ENCODE results near the gene MAML2.

The MAML2 gene

GRCh38 chr11:96103102-96103501, 239.9 kb downstream of the MAML2 start:
- Histone ChIP-seq H3K9me3 (ENCODE audit: insufficient read depth, low read depth, low read length) (no peaks in the 10 kb centered on the region), H3K27ac (ENCODE audit: low read depth, low read length) (no peak overlapping the region), H3K36me3 (ENCODE audit: insufficient read depth, low read length) (no peaks in the 10 kb centered on the region), H3K4me3 (ENCODE audit: low read length) (no peak overlapping the region), H3K27me3 (ENCODE audit: insufficient read depth, low read length) (no peaks in the 10 kb centered on the region), H3K4me1 (ENCODE audit: insufficient read depth, low read length) (peaks cover 9% of the 10 kb centered on the region; the same call in 1 of the 2 replicates), H3K9ac (ENCODE audit: low read depth, low read length) (no peak overlapping the region)
- WGBS = 94% methylated on average over 1 of the region's 1 CpG

DNA sequence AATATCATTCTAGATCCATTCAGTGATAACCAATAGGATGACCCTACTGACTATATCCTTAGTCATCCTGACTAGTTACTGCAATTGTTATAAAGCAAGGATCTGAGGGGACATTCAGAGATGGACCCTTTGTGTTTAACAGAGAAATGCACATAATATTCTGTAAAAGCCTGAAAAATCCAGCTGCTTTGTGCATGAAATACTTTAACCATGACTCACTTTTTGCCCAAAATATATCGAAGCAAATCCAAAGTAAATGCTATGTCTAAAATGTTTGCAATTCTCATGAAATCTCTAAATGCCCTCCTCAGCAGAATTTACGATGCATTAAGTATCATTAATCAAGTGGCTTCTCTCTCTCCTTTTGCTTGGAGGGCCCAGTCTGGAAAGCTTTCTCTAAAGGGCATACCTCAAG, 240.3 kb downstream of the MAML2 start:
- no peaks in the 10 kb centered on the region for H3K9me3 ChIP-seq (ENCODE audit: insufficient read depth, low read depth, low read length)
- H3K27me3 ChIP-seq (ENCODE audit: insufficient read depth, low read length) = no peaks in the 10 kb centered on the region
- H3K4me3 ChIP-seq (ENCODE audit: low read length) = no peak overlapping the region
- H3K36me3 ChIP-seq (ENCODE audit: insufficient read depth, low read length) = no peaks in the 10 kb centered on the region
- peaks cover 9% of the 10 kb centered on the region; the same call in 1 of the 2 replicates for H3K4me1 ChIP-seq (ENCODE audit: insufficient read depth, low read length)
- H3K9ac ChIP-seq (ENCODE audit: low read depth, low read length) = no peak overlapping the region
- WGBS = 96% methylated on average over 2 of the region's 2 CpGs
- no peak overlapping the region for H3K27ac ChIP-seq (ENCODE audit: low read depth, low read length)

DNA sequence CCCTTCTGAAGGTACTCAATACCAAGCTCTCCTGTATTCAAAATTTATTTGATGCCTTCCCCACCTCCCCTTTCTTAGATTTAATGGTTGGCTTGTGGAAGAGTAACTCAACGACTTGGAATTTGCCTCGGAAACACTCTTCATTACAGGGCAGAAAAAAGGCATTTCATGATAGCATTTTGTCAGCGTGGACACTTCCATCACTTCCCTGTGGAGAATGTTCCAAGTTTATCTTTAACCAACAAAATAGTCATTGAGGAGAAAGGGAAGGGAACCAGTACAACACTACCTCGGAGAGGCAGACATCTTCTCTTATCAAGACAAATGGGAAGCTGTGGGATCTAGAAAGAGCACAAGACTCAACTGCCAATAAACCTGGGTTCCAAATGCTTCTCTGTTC, 241.8 kb downstream of the MAML2 start:
- 95% methylated on average over 4 of the region's 4 CpGs for WGBS
- peaks cover 9% of the 10 kb centered on the region; the same call in 1 of the 2 replicates for H3K4me1 ChIP-seq (ENCODE audit: insufficient read depth, low read length)
- H3K27ac ChIP-seq (ENCODE audit: low read depth, low read length) = no peak overlapping the region
- no peaks in the 10 kb centered on the region for H3K27me3 ChIP-seq (ENCODE audit: insufficient read depth, low read length)
- no peaks in the 10 kb centered on the region for H3K36me3 ChIP-seq (ENCODE audit: insufficient read depth, low read length)
- H3K9ac ChIP-seq (ENCODE audit: low read depth, low read length) = no peak overlapping the region
- H3K9me3 ChIP-seq (ENCODE audit: insufficient read depth, low read depth, low read length) = no peaks in the 10 kb centered on the region
- no peak overlapping the region for H3K4me3 ChIP-seq (ENCODE audit: low read length)

GRCh38 chr11:96098511-96099241, 244.3 kb downstream of the MAML2 start:
- Histone ChIP-seq H3K9me3 (ENCODE audit: insufficient read depth, low read depth, low read length) (no peaks in the 10 kb centered on the region), H3K36me3 (ENCODE audit: insufficient read depth, low read length) (no peaks in the 10 kb centered on the region), H3K9ac (ENCODE audit: low read depth, low read length) (no peak overlapping the region), H3K4me1 (ENCODE audit: insufficient read depth, low read length) (peaks cover 12% of the 10 kb centered on the region), H3K27me3 (ENCODE audit: insufficient read depth, low read length) (no peaks in the 10 kb centered on the region), H3K27ac (ENCODE audit: low read depth, low read length) (no peak overlapping the region), H3K4me3 (ENCODE audit: low read length) (no peak overlapping the region)
- 92% methylated on average over 7 of the region's 7 CpGs for WGBS

DNA sequence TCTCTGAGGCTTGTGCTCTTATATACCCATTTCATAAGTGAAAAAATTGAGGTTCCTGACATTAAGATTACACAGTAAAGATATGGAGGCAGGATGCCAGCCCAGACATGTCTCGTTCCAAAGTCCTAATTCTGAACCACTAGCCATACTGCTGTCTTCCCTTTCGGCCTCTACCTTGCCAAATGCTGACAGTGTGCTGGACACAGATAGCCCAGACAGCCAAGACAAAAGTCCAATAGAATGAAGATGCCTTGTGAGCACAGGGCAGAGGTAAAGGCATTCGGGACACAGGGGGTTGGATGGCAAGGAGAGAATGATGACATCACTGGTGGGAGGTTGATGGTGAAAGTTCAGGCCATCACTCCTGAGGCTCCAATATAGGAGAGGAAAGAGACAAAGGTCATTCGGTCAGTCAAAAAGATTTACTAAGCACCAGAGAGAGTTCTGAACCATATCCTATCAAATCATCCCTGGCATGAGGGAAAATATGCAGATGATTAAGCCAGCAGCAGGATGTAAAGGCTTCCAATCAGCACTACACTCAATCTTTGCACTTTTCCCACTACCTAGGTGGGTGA, 245.1 kb downstream of the MAML2 start:
- WGBS = 94% methylated on average over 4 of the region's 4 CpGs
- Histone ChIP-seq H3K9ac (ENCODE audit: low read depth, low read length) (no peak overlapping the region), H3K27me3 (ENCODE audit: insufficient read depth, low read length) (no peaks in the 10 kb centered on the region)

DNA sequence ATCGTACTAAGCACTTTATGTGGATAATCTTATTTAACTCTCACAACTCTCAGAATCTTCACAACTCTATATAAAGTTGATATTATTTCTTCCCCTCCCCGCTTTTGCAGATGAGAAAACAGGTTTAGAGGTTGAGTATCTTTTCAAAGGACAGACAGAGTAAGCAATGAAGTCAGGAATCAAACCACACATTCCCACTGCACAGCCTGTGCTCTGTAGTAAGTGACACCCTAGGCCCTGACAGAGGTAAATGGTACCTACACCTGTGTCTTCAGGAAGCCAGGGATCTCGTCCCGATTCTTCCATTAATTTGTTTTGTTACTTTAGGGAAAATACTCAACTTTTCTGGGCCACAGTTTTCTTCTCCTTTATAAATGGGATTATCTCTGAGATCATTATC, 246.6 kb downstream of the MAML2 start:
- no peaks in the 10 kb centered on the region for H3K9me3 ChIP-seq (ENCODE audit: insufficient read depth, low read depth, low read length)
- 92% methylated on average over 2 of the region's 4 CpGs for WGBS
- H3K36me3 ChIP-seq (ENCODE audit: insufficient read depth, low read length) = no peaks in the 10 kb centered on the region
- no peak overlapping the region for H3K4me3 ChIP-seq (ENCODE audit: low read length)
- H3K27ac ChIP-seq (ENCODE audit: low read depth, low read length) = no peak overlapping the region
- no peak overlapping the region for H3K9ac ChIP-seq (ENCODE audit: low read depth, low read length)
- H3K4me1 ChIP-seq (ENCODE audit: insufficient read depth, low read length) = peaks cover 12% of the 10 kb centered on the region
- no peaks in the 10 kb centered on the region for H3K27me3 ChIP-seq (ENCODE audit: insufficient read depth, low read length)

More for the DNA sequence above, 245.1 kb downstream of the MAML2 start:
- H3K9me3 ChIP-seq (ENCODE audit: insufficient read depth, low read depth, low read length) = no peaks in the 10 kb centered on the region
- no peak overlapping the region for H3K4me3 ChIP-seq (ENCODE audit: low read length)
- H3K36me3 ChIP-seq (ENCODE audit: insufficient read depth, low read length) = no peaks in the 10 kb centered on the region
- peaks cover 12% of the 10 kb centered on the region for H3K4me1 ChIP-seq (ENCODE audit: insufficient read depth, low read length)
- no peak overlapping the region for H3K27ac ChIP-seq (ENCODE audit: low read depth, low read length)

DNA sequence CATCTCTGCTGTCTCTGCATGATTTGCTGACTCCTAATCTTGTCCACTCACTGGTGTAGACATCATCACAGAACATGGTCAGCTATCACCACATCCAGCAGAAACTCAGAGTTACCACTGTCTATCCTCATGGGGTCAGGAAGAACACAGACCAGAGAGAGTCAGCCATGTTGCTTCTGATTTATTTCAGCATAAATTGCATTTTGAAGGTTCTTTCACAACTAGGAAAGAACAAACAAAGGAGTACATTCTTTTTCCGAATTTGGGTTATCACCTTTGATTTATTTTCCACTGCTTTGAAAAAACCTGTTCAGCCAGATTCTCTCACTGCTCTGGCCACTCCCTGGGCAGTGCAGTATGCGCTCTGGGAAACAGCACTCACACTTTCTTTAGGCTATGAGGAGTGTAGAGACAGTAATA, 247.1 kb downstream of the MAML2 start:
- no peak overlapping the region for H3K27ac ChIP-seq (ENCODE audit: low read depth, low read length)
- no peak overlapping the region for H3K4me3 ChIP-seq (ENCODE audit: low read length)
- H3K9me3 ChIP-seq (ENCODE audit: insufficient read depth, low read depth, low read length) = no peaks in the 10 kb centered on the region
- 94% methylated on average over 2 of the region's 2 CpGs for WGBS
- H3K4me1 ChIP-seq (ENCODE audit: insufficient read depth, low read length) = peaks cover 14% of the 10 kb centered on the region
- H3K36me3 ChIP-seq (ENCODE audit: insufficient read depth, low read length) = no peaks in the 10 kb centered on the region
- no peak overlapping the region for H3K9ac ChIP-seq (ENCODE audit: low read depth, low read length)
- H3K27me3 ChIP-seq (ENCODE audit: insufficient read depth, low read length) = no peaks in the 10 kb centered on the region

- Histone ChIP-seq H3K27me3 (ENCODE audit: insufficient read depth, low read length) (no peaks in the 10 kb centered on the region), H3K4me3 (ENCODE audit: low read length) (no peak overlapping the region), H3K9me3 (ENCODE audit: insufficient read depth, low read depth, low read length) (no peaks in the 10 kb centered on the region), H3K36me3 (ENCODE audit: insufficient read depth, low read length) (no peaks in the 10 kb centered on the region), H3K9ac (ENCODE audit: low read depth, low read length) (no peak overlapping the region), H3K27ac (ENCODE audit: low read depth, low read length) (no peak overlapping the region), H3K4me1 (ENCODE audit: insufficient read depth, low read length) (peaks cover 19% of the 10 kb centered on the region)
- WGBS = 90% methylated on average over 2 of the region's 2 CpGs
Measured at GRCh38 chr11:96094156-96094555, 248.8 kb downstream of the MAML2 start.

DNA sequence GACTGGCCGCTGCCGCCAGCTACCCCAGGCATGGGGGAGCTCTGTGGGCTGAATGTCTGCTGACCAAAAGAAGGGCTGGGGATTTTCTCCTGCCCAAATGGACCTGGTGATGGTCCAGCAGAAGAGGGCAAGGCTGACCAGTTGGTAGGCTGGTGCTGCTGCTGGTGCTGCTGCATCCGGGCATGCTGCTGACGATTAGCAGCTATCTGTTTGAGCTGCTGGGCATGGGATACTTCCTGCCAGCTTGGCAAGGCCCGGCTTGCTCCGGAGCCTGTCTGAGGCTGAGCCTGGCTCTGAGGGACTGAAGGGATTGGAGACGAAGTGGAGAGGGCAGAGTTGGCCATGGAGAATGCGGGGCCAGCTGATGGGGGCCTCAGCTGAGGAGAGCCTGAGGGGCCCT, 250.5 kb downstream of the MAML2 start:
- Histone ChIP-seq H3K27ac (ENCODE audit: low read depth, low read length) (no peak overlapping the region), H3K4me3 (ENCODE audit: low read length) (no peak overlapping the region), H3K9me3 (ENCODE audit: insufficient read depth, low read depth, low read length) (no peaks in the 10 kb centered on the region), H3K36me3 (ENCODE audit: insufficient read depth, low read length) (no peaks in the 10 kb centered on the region), H3K27me3 (ENCODE audit: insufficient read depth, low read length) (no peaks in the 10 kb centered on the region), H3K4me1 (ENCODE audit: insufficient read depth, low read length) (peaks cover 15% of the 10 kb centered on the region), H3K9ac (ENCODE audit: low read depth, low read length) (no peak overlapping the region)
- 94% methylated on average over 8 of the region's 8 CpGs for WGBS

DNA sequence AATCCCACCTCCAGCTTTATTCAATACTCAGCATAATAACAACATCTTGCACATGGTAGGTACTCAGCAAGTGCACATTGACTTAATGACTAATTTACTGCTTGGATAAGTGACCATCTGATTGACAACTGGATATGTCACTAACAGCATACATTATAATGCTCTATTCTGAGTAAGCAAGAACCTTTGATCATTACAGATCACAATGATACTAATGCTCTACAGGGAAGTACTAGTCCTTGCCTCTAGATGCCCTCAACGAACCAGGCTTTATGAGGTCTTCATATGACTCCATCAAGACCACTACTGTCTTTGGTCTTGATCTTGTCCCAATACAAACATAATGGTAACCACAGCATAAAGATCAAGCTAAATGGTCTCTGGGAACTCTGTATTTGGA, 251.5 kb downstream of the MAML2 start:
- Histone ChIP-seq H3K36me3 (ENCODE audit: insufficient read depth, low read length) (no peaks in the 10 kb centered on the region), H3K4me3 (ENCODE audit: low read length) (no peak overlapping the region), H3K27me3 (ENCODE audit: insufficient read depth, low read length) (no peaks in the 10 kb centered on the region), H3K4me1 (ENCODE audit: insufficient read depth, low read length) (peaks cover 18% of the 10 kb centered on the region), H3K27ac (ENCODE audit: low read depth, low read length) (no peak overlapping the region), H3K9ac (ENCODE audit: low read depth, low read length) (no peak overlapping the region), H3K9me3 (ENCODE audit: insufficient read depth, low read depth, low read length) (no peaks in the 10 kb centered on the region)
- 84% methylated on average over 1 of the region's 1 CpG for WGBS

DNA sequence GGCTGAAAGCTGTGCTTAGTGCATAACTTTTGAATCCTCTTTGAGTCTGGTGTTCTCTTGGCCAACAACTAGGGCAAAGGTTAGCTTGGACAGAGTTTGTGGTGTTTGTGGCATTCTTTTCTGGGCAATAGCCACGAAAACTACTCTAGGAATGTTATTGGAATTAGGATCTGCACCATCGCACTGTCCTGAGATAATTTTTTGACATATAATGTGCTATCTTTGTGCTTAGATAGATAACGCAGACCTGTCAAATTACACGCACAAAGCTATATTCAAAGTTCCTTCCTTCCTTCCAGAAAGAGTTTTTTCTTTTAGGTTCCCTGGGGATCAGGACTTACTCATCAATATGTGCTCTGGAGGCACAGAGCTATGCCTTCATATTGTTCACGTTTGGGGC, 252.3 kb downstream of the MAML2 start:
- H3K4me1 ChIP-seq (ENCODE audit: insufficient read depth, low read length) = peaks cover 25% of the 10 kb centered on the region
- no peak overlapping the region for H3K9ac ChIP-seq (ENCODE audit: low read depth, low read length)
- no peak overlapping the region for H3K4me3 ChIP-seq (ENCODE audit: low read length)
- H3K9me3 ChIP-seq (ENCODE audit: insufficient read depth, low read depth, low read length) = no peaks in the 10 kb centered on the region
- no peak overlapping the region for H3K27ac ChIP-seq (ENCODE audit: low read depth, low read length)
- 89% methylated on average over 5 of the region's 5 CpGs for WGBS
- no peaks in the 10 kb centered on the region for H3K36me3 ChIP-seq (ENCODE audit: insufficient read depth, low read length)
- no peaks in the 10 kb centered on the region for H3K27me3 ChIP-seq (ENCODE audit: insufficient read depth, low read length)

All from HUES64 (cell line).